ENCODE results near the gene TMEM74B. TPM values are rescaled to one million over a fixed set of nuclear protein-coding genes. Genes with fewer than 3 reads are reported as not detected.

TMEM74B gene
- 0.20 and 1.4 TPM in 2 replicates for total RNA-seq

GRCh38 chr20:1184638-1185315 is at the start of gene TMEM74B:
TMEM74B (minus strand) TSS chr20:1184981; CDS start chr20:1183801, 1,180 bp downstream.

GRCh38 chr20:1225783-1226654 is 41.2 kb upstream of the TMEM74B start, which contains the start of gene RAD21L1:
RAD21L1 (plus strand) TSS chr20:1226044; CDS start chr20:1228454, 2,410 bp downstream.

GRCh38 chr20:1202762-1203504 is 18.2 kb upstream of the TMEM74B start, which contains the start of gene C20orf202:
C20orf202 (plus strand) TSS chr20:1203454; CDS start chr20:1203586, 132 bp downstream.

Other genes with a start within 250 kb of the TMEM74B start
- not detected in 2 replicates for gene RSPO4, start 182.7 kb downstream of the TMEM74B start, total RNA-seq
- 113 and 125 TPM in 2 replicates for gene PSMF1, start 66.4 kb downstream of the TMEM74B start, total RNA-seq
- not detected in 2 replicates for gene C20orf202, start 18.5 kb upstream of the TMEM74B start, total RNA-seq
- not detected in 2 replicates for gene RAD21L1, start 41.1 kb upstream of the TMEM74B start, total RNA-seq
- gene SNPH, start 81.3 kb upstream of the TMEM74B start, total RNA-seq: 6.6 and 7.3 TPM in 2 replicates
- gene SDCBP2, start 144.2 kb upstream of the TMEM74B start, total RNA-seq: 4.7 and 5.6 TPM in 2 replicates
- gene FKBP1A, start 208.1 kb upstream of the TMEM74B start, total RNA-seq: 313 and 314 TPM in 2 replicates